NCI-H2081 treated with DMSO at 0.1 percent for 48 hours (cell line): Measurements from ENCODE around the gene FBXL15.

Experiments
- DNase-seq: peaks from one replicate; lab custom pipeline; 2025; lab: John Stamatoyannopoulos, UW

The FBXL15 gene

DNA sequence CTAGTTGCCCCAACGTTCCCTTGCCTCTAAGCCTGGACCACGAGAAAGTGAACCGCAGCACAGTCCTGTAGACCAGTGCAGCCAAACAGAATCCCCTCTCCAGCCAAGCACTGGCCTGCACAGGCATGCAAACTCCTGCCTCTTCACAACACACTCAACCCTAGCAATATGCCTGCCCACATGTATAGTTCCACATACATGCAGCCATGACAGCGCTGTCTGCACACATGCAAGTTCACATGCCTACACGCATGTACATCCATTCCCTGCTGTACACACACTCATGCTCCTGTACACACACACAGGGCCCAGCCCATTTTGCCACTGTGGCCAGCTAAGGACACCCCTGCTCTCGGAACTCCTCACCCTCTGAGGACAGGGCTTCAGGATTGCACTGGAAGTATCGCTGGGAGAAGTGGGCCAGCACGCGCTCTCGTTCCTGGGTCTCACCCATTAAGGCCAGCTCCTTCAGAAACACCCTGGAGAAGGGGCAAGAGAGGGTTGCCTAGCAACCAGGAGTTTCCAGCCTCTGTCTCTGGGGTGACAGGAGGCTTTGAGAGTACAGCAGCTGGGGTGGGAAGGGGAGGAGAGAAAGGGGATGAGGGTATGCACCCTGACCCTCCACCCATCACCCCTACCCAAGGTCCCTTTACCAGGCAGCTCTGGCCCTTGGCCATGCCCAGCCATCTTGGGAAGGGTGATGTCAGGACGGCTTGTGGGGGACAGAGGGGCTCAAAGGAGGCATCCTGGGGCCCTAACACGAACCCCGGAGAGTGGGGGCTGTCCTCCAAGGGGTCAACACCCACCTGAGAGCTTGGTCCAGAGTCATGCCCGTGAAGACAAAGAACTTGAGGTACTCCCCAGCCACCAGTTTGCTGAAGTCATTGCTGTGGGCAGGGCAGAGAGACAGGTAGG lies 9.0 kb upstream of the FBXL15 start:
- no peak for DNase-seq

DNA sequence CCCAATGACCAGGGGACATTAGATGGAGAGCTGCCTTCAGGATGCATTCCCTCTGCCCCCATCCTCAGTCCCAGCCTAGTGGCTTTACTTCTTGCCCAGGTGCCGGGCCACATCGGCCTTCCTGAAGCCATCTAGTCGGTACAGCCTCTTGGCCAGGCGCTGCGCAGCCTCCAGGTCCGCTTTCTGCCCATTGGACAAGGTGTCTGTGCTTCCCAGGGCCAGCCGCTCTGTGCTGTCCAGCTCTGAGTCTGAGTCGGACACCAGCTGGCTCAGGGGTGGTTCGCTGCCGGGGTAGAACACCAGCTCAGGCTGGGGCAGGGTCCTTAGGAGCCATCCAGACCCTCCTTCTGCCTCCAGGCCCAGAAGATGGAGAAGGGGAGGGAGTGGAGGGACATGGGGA lies 8.3 kb upstream of the FBXL15 start:
- no peak for DNase-seq

DNA sequence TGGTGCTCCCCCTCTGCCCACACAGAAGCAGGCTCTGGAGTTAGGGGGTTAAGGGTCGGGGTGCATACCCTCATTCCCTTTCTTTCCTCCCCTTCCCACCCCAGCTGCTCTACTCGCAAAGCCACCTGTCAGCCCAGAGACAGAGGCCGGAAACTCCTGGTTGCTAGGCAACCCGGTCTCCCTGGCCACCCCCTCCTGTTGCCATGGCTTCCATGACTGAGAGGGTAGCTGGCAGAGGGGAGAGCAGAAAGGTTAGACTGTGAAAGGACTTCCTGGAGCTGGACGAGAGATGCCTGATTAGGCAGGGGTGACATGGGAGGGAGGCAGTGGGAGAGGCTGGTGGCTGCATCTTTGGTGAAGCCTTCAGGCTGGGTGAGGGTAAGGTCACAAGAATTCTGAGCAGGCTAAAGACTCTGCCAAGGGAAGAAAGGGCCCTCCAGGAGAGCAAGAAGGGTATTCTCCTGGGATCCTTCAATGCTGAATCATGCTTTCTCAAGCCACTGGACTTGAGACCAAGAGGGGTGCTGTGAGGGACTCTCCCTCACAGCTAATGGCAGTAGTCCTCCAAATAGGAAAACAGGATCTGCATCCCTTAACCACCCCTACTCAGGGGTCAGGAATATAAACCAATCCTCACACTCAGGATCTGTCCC lies 7.5 kb upstream of the FBXL15 start:
- no peak for DNase-seq

GRCh38 chr10:102413806-102414561 lies 6.7 kb upstream of the FBXL15 start:
- DNase-seq, result no peak

GRCh38 chr10:102414749-102415148 lies 5.9 kb upstream of the FBXL15 start:
- DNase-seq, result no peak

- no peak for DNase-seq
These were observed 4.4 kb upstream of the FBXL15 start for GRCh38 chr10:102416283-102416682.

DNA sequence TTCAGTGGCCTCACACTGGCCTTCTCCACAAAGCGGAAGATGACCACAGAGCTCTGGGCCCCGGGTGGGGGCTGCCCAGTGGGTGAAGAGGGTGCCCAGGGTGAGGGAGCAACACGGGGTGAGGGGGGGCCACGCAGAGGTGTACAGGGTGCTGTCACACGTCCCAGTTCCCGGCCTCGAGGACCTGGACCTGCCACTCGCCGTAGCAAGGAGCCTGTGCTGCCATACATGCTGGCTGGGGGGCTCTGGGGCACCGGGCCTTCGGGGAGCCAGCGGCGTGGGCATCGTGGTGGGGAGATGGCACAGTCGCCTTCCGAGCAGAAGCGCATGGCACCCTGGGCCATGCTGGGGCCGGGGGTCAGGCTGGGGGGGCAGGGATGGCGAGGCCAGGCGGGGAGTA lies 3.9 kb upstream of the FBXL15 start:
- DNase-seq, result no peak

- DNase-seq, result peak; percentile 13
These were observed 1.9 kb upstream of the FBXL15 start, which contains the start of gene PSD for GRCh38 chr10:102418622-102419268. Gene PSD, minus strand, starts transcription at chr10:102418785. Its CDS starts 1,747 bp downstream, at chr10:102417038.

DNA sequence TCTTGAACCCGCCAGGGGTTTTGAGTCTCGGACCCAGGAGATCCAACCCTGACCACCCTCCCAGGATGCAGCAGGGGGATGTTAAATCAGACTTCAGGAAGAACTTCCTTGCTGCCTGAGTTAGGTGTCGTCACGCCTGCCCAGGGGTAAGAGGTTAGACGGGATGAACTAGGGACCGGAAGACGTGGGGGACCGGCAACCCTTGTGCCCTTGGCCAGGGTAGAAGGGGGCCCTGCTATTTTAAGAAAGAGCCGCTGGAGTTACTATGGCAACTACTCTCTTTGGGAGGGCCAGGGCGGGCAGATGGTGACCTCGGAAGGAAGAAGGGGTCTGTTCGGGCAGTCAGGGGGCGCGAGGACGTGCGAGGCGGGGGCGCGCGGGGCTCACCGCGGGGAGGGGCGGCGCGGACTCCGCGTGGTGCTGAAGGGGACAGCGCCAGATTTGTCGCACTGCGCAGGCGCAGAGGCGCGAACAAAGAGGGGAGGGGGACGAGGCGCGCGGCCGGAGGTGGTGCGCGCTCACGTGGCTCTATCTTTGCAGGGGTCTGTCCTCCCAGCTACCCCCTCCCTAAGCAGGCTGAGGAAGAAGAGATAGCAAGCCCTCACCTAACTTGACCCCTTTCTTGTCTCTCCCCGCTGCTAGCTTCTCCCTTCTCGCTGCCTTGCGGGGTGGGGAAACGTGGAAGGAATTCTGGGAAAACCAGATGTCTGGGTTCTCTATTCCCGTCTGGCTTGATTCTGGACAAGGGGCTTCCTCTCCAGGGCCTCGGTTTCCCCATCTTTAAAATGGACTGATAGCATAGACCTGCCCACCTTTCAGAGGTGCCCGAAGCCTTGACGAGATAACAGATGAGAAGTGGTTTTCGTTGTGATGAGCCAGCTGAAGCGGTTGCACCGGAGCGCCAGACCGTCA lies 1.1 kb upstream of the FBXL15 start:
- DNase-seq, result peak; percentile 8

GRCh38 chr10:102420181-102420713 lies 389 bp upstream of the FBXL15 start:
- DNase-seq, result no peak

- DNase-seq, result no peak
These were observed 796 bp downstream of the FBXL15 start for GRCh38 chr10:102421507-102421756.

- DNase-seq, result no peak
These were observed 1.3 kb downstream of the FBXL15 start for GRCh38 chr10:102421757-102422512.

- no peak for DNase-seq
These were observed 2.0 kb downstream of the FBXL15 start for GRCh38 chr10:102422545-102423129.

DNA sequence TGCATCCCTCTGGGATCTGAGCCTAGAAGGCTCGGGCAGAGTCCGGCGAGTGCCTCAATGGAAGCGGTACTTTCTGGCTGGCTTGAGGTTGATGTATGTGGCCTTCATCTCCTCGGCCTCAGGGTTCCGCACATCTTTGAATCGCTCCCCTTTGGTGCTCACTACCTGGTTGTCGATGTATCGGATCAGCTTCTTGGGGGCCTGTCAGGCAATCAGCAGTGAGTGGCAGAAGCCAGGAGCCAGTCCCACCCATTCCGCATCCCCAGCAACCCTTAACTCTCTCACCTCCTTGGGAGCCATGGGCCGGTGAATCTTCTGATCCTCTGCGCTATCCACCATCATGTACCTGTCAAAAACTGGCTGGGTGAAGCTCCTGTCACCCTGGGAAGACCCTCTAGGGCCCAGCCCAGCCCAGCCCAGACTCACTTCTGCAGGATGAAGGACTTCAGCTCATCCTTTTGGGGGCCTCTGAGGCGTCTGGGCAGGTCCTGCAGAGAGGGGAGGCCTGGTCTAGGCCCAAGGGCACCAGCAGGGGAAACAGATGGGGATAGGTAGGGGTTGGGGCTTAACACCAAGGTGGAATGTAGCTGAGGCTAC lies 2.8 kb downstream of the FBXL15 start:
- no peak for DNase-seq

DNA sequence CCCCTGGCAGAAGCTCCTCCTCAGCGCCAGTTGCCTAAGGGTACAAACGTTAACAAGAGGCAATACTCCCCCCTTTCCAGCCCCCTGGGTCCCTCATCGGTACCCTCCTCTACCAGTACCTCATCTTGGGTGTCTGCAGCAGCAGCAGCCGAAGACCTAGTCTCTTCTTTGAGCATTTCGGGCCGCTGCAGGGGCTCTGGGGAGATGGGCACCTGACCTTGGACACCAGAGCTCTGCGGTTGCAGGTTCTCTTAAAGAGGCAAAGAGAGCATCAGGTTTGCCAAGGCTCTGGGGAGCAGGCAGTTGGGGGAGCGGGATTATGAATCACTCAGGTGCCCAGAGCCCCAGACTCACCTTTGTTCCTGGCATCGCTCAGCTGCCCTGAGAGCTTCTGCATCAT lies 3.5 kb downstream of the FBXL15 start:
- no peak for DNase-seq

DNA sequence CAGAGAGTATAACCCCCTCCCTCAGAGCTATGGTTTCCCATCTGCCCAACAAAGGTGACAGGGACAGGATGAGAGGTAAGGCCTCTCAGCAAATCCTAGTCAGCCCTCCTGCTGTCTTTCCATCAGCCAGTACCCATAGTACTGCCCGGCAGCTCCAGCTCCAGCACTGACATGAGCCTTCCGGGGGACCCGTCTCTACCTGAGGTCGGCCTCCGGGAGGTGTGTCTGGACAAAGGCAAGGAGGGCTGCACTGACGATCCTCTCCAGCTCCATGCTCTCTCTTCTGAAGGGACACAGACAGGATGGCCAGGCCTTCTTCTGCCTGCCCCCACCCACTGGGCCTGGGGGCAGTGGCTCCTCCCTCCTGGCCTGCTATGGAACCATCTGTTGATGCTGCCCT lies 4.3 kb downstream of the FBXL15 start:
- DNase-seq, result no peak

DNA sequence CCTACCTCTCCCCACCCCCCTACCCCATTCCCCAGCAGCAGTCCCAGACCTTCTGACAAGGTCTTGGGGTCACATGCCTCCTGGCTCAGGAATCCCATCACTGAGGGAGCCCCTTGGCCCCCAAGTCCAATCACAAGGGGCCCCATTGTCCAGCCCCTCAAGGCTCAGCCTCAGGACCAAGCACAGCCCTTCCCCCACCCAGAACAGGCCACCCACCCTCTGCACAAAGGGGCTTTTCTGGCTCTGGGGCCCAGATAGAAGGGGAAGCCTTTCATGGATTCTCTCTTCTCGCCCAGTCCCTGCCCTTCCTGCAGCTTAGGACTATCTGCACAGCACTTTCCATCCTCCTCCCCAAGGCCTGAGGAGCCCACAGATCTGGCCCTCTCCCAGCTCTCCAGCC lies 4.8 kb downstream of the FBXL15 start:
- no peak for DNase-seq

- DNase-seq, result no peak
These were observed 6.2 kb downstream of the FBXL15 start for GRCh38 chr10:102426803-102427287.

DNA sequence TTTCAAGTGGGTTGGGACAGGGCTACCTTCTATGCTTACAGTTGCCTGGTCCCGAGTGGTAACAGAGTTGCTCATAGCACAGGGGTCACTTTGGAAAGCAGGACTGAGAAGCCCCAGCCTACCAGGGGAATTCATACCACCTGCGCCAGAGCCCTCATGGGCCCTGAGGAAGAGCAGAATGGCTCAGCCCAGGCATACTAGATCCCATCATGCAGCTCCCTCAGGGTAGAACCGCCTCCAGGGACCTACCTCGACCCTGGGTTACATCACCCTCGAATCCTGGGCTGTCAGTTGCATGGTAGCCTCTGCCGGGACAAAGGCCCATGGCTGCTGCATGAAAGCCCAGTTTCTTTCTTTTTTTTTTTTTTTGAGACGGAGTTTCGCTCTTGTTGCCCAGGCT lies 8.8 kb downstream of the FBXL15 start:
- DNase-seq, result no peak
